Loucy (cell line): ENCODE measurements around the gene WFIKKN1.

ENCODE experiments used
- EZH2phosphoT487 ChIP-seq: fragments of 200-600 bp; IDR thresholded peaks from 2 replicates; pipeline ENCODE4 v1.6.1; 2018; ENCODE audit warnings: antibody characterized with exemption, mild to moderate bottlenecking, moderate library complexity, borderline replicate concordance
- TF ChIP-seq, protein P1 (sequence below): fragments of 200-600 bp; sonication (generic); conservative IDR thresholded peaks from 2 replicates; pipeline ENCODE4 v1.5.1; 2014; ENCODE audit warnings: mild to moderate bottlenecking, antibody characterized with exemption, low read length

DNA sequence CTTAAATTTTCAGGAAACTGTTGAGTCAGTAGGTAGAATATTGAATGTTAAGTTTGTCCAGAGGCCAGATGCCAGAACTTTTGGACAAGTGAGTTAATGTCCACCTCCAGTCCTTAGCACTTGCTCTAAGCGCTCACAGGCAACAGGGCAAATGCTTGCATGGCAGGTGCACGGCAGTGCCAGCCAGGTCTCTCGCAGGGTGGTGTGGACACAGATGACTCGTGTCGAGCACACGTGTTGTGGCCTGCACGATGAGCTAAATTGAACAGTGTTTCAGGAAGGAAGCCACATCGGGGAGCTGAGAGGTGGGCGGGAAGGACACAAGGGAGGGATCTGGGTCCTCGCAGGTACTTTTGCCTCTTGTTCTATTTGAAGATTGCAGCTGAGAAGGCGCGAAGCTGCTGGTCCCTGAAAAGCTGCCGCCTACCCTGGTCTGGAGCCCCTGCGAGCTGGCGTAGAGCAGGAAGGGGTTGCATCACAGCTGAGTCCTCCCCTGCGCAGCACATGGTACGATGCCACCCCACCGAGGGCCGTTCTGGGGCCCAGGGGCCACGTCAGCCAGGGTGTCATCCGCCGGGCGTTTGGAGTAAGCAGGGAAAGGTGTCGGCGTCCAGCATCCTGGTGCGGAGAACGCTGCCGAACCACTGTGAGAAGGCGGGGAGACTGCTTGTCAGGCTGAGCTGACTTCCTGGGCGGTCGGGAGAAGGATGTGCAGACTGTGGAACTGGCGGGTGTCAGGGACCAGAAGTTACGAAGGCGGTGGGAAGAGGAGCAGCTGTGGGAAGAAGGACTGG is 34.6 kb upstream of the WFIKKN1 start:
- TF ChIP-seq, protein P1, sequence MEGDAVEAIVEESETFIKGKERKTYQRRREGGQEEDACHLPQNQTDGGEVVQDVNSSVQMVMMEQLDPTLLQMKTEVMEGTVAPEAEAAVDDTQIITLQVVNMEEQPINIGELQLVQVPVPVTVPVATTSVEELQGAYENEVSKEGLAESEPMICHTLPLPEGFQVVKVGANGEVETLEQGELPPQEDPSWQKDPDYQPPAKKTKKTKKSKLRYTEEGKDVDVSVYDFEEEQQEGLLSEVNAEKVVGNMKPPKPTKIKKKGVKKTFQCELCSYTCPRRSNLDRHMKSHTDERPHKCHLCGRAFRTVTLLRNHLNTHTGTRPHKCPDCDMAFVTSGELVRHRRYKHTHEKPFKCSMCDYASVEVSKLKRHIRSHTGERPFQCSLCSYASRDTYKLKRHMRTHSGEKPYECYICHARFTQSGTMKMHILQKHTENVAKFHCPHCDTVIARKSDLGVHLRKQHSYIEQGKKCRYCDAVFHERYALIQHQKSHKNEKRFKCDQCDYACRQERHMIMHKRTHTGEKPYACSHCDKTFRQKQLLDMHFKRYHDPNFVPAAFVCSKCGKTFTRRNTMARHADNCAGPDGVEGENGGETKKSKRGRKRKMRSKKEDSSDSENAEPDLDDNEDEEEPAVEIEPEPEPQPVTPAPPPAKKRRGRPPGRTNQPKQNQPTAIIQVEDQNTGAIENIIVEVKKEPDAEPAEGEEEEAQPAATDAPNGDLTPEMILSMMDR, result no peak
- no peak for TF ChIP-seq EZH2phosphoT487
